Kidney (tissue), 14 donors: ENCODE results near the gene RTN4IP1. TPM values are rescaled to one million over a fixed set of nuclear protein-coding genes. Genes with fewer than 3 reads are reported as not detected.

Experiments used
- DNase-seq, 5 donors: peaks; one replicate each; pipeline ENCODE4 v3.0.0-alpha.2; 2013 to 2020
- FAIRE-seq: peaks from 2 replicates; lab custom pipeline; 2012; peaks lifted over from hg19 to GRCh38; lab: Jason Lieb, UNC
- H3K27ac ChIP-seq, 2 donors: one replicate each; pipeline ENCODE4 v1.7.0; 2013; ENCODE audit warnings: low read depth in 2 of 2, low read length in 2 of 2, inconsistent platforms in 1 of 2
- H3K27me3 ChIP-seq: one replicate; pipeline ENCODE4 v1.7.1; 2013; ENCODE audit warnings: low read length, inconsistent platforms; ENCODE audit not compliant: control insufficient read depth, insufficient read depth
- H3K36me3 ChIP-seq, 3 donors: one replicate each; pipeline versions ENCODE4 v1.7.0 to v1.7.1; 2013; ENCODE audit warnings: low read length in 3 of 3, control low read depth in 1 of 3, inconsistent platforms in 1 of 3; ENCODE audit not compliant: insufficient read depth in 3 of 3, control insufficient read depth in 2 of 3
- H3K4me1 ChIP-seq, 3 donors: one replicate each; pipeline versions ENCODE4 v1.7.0 to v1.7.1; 2013; ENCODE audit warnings: low read length in 3 of 3, inconsistent platforms in 1 of 3, low read depth in 1 of 3; ENCODE audit not compliant: control insufficient read depth in 2 of 3, insufficient read depth in 2 of 3
- H3K4me3 ChIP-seq, 3 donors: one replicate each; pipeline versions ENCODE4 v1.7.0 to v1.8.1; 2013; ENCODE audit warnings: low read length in 3 of 3, control low read depth in 1 of 3, inconsistent platforms in 1 of 3
- H3K9ac ChIP-seq, 3 donors: one replicate each; pipeline versions ENCODE4 v1.7.0 to v1.7.1; 2013; ENCODE audit warnings: low read length in 3 of 3, control low read depth in 1 of 3, inconsistent platforms in 1 of 3
- H3K9me3 ChIP-seq, 3 donors: one replicate each; pipeline versions ENCODE4 v1.7.0 to v1.7.1; 2013; ENCODE audit warnings: low read length in 3 of 3, control low read depth in 1 of 3, inconsistent platforms in 1 of 3; ENCODE audit not compliant: control insufficient read depth in 2 of 3, insufficient read depth in 1 of 3
- CTCF ChIP-seq: IDR thresholded peaks from 3 replicates; pipeline ENCODE4 v1.5.1; 2012; ENCODE audit warnings: mild to moderate bottlenecking, moderate library complexity, borderline replicate concordance; ENCODE audit not compliant: insufficient read depth; ENCODE audit errors: extremely low read depth
- intact Hi-C: fragments of 100-400 bp; cut with DNase I; formaldehyde crosslinking; loops from one replicate; pipeline ENCODE4 v1.11.1; 2022
- polyA plus RNA-seq: library from polyadenylated mRNA; stranded (reverse); fragments of 350-450 nt; fragmentation: Illumina TruSeq; extraction: RNeasy Lipid Tissue Mini Kit (QIAGEN cat#74804); gene quantifications from one replicate; pipeline ENCODE4 v1.2.3, GENCODE V29; 2014; ENCODE audit warnings: low read depth, low replicate concordance; ENCODE audit not compliant: insufficient read depth
- total RNA-seq: library from RNA; stranded (reverse); fragmentation: NEBNext Ultra II Directional; extraction: Animal tissue kit (Norgen Biotek cat#: 25700); gene quantifications from one replicate; pipeline ENCODE4 v1.2.1, GENCODE V29; 2021
- donor health status: control.
- donor health status: control.
- donor health status: control.
- donor health status: control.
- donor health status: control.
- donor health status: DM: yes; HTN: yes; CAD: no.
- donor health status: Normal renal cell carcinoma (clear cell type).

RTN4IP1 gene
- total and polyA plus RNA-seq, 2 donors from 2014 or later, result 8.9 to 19.3 TPM

- Histone ChIP-seq H3K4me3 (no peak overlapping the region), H3K9me3 (no peaks in the 10 kb centered on the region), H3K27ac (no peak overlapping the region), H3K36me3 (peaks cover 0 to 2% (median 0%) of the 10 kb centered on the region in 3 donors), H3K9ac (no peak overlapping the region), H3K27me3 (no peaks in the 10 kb centered on the region), H3K4me1 (no peaks in the 10 kb centered on the region)
- intact Hi-C loops, result no loop called here
- no peak for FAIRE-seq
- no peak for DNase-seq
- TF ChIP-seq CTCF, result no peak
These were observed 91.6 kb downstream of the RTN4IP1 start for GRCh38 chr6:106537662-106538061.

GRCh38 chr6:106536851-106537250 is 92.4 kb downstream of the RTN4IP1 start:
- FAIRE-seq, result no peak
- intact Hi-C loops, result no loop called here
- H3K4me1 ChIP-seq, result no peaks in the 10 kb centered on the region
- no peaks in the 10 kb centered on the region for H3K9me3 ChIP-seq
- H3K9ac ChIP-seq, result no peak overlapping the region
- H3K27me3 ChIP-seq, result no peaks in the 10 kb centered on the region
- DNase-seq, result no peak
- no peak for TF ChIP-seq CTCF
- H3K36me3 ChIP-seq, result peaks cover 0 to 2% (median 0%) of the 10 kb centered on the region in 3 donors
- H3K27ac ChIP-seq, result no peak overlapping the region
- H3K4me3 ChIP-seq, result no peak overlapping the region

DNA sequence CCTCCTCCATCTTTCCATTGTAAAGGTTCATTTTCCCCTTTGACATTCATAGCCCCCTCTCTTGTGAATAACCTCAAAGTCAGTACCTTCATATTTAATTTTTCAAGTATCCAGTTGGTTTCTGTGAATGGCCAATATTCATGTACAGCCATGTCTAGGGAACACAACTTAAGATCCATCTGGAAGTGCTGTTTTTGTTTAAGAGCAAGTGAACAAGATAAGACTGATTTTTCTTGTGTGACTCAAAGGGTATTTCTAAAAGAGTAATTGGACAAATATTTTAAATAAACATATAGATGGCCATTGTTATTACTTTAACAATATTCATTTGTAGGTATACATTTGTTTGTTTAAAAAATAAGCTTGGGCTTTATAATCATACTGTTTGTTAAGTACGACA is 92.9 kb downstream of the RTN4IP1 start:
- DNase-seq (no peak), FAIRE-seq (no peak)
- Histone ChIP-seq H3K27me3 (no peaks in the 10 kb centered on the region), H3K9me3 (no peaks in the 10 kb centered on the region), H3K36me3 (no peaks in the 10 kb centered on the region), H3K27ac (no peak overlapping the region), H3K4me1 (no peaks in the 10 kb centered on the region), H3K4me3 (no peak overlapping the region), H3K9ac (no peak overlapping the region)
- no peak for TF ChIP-seq CTCF
- intact Hi-C loops, result no loop called here

- no peaks in the 10 kb centered on the region for H3K4me1 ChIP-seq
- H3K9me3 ChIP-seq, result no peaks in the 10 kb centered on the region
- H3K27me3 ChIP-seq, result no peaks in the 10 kb centered on the region
- H3K27ac ChIP-seq, result no peak overlapping the region
- intact Hi-C loops, result no loop called here
- DNase-seq (no peak), FAIRE-seq (no peak)
- H3K9ac ChIP-seq, result no peak overlapping the region
- no peaks in the 10 kb centered on the region for H3K36me3 ChIP-seq
- no peak overlapping the region for H3K4me3 ChIP-seq
- no peak for TF ChIP-seq CTCF
These were observed 94.3 kb downstream of the RTN4IP1 start for GRCh38 chr6:106535012-106535411.
